HG02852 (cell line): Measurements from ENCODE around the gene NEK1.
"Not testable (repeated sequence)": the region's sequence is repeated elsewhere in the genome, so short reads cannot be mapped to it uniquely, and the experiment has no call there.

Source experiments
- ATAC-seq: cut with Tn5 transposase; IDR thresholded peaks from one replicate; pipeline ENCODE4 v1.9.1; 2021; ENCODE audit warnings: mild to moderate bottlenecking, moderate library complexity; ENCODE audit not compliant: unreplicated experiment

Gene NEK1

DNA sequence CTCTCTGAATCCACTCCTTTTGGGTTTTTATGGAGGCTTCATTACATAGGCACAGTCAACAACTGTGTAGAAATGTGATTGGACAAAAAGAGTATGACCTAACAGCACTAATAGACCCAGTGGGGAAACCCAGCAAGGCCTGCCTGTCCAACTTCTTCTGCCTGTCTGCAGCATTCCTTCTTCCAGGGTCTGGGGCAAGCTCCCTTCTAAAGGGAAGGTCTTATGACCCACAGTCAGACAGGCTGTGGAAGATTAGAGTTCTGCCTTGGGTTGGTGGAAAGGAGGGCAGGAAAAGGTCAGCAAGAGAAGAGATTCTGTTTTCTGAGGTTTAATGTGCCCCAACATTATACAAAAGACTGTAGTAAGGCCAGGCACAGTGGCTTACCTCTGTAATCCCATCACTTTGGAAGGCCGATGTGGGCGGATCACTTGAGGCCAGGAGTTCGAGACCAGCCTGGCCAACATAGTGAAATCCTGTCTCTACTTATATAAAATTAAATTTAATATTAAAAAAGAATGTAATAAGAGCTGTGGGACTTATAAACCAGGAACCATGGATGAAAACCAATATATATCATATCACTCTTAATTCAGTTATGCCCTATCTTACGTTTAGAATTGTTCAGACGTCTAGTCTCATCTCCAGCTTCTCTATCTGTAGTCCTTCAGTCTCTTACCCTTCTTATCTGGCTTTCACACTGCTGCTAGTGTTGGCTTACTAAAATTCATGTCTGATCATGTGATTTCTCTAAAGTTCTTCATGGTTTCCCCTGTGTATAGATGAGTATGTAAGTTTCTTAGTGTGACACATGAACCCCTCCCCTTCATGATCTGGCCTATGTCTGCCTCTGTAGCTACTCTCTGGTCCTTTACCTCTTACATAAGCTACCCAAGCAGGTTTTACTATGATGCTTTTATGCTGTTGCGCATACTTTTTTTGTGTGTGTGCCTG, 14.2 kb upstream of the NEK1 start:
- no peak for ATAC-seq

DNA sequence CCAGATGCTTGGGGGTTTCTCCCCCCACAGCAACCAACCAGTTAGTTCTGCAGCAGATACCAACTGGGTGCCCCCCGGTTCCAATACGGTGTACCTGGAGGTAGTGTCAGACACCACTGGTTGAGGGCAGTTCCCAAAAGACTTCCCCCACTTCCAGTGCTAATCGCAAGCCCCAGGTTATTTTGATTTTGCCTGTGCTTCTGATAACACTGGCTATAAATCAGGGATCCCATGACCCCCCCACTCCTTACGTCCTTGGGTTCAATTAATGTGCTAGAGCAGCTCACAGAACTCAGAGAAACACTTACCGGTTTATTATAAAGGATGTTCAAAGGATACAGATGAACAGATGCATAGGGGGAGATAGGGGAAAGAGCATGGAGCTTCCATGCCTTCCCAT, 13.5 kb upstream of the NEK1 start:
- no peak for ATAC-seq

DNA sequence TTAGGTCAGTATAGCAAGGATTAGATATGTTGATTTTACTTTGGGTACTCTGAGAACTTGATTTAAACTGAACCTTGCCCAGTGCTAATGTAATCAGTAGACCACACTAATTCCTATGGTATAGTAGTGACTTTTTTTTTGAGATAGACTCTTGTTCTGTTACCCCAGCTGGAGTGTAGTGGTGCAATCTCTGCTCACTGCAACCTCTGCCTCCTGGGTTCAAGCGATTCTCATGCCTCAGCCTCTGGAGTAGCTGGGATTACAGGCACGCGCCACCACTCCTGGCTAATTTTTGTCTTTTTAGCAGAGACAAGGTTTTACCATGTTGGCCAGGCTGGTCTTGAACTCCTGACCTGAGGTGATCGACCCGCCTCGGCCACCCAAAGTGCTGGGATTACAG, 11.6 kb upstream of the NEK1 start:
- not testable (repeated sequence) for ATAC-seq

DNA sequence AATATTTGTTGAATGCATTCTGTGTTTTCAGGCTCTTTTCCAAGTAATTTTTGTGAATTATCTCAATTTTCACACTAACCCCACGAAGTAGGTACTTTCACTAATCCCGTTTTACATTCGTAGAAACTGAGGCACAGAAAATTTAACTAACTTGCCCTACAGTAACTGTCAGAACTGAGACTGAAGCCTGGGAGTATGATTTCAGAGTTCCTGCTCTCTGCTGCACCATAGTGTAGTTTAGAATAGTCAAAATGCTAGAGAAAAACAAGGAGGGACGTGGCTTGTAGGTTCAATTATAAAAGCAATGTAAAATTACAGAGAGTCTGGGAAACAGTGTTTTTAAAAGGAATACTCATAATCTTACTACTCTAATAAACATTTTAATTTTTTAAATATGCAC, 10.2 kb upstream of the NEK1 start:
- no peak for ATAC-seq

DNA sequence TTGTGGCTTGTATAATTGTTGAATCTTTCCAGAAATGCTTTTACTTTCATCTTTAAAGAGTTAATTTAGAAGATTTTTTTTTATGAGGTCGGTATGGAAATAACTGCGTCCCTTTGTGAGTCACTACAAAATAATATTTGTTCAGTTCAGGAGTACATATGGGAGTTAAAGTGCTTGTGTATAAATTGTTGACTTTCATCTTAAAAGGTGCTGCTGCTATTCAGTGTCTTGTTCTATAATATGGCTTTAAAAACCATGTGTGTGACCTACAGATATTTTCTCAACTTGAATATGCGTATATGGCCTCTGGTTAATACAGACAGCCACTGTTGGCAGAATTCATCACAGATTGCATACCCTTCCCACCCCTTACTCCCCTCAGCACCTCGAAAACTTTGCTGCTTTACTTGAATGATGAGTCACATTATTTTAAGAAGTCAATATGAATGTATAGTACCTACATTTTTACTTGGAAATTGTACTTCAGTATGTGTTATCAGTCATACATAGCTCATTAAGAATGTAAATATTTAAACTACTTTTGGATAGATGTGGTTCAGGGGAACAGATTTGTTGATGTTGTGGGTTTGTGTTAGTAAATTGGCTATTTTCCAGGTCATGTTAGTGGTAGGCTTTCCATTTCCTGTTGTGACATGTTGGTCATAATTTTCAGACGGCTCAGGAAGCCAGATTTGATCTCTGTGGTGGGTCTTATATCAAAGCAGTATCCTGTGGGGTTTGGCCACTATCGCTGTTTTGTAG, 9.5 kb upstream of the NEK1 start:
- ATAC-seq: no peak

DNA sequence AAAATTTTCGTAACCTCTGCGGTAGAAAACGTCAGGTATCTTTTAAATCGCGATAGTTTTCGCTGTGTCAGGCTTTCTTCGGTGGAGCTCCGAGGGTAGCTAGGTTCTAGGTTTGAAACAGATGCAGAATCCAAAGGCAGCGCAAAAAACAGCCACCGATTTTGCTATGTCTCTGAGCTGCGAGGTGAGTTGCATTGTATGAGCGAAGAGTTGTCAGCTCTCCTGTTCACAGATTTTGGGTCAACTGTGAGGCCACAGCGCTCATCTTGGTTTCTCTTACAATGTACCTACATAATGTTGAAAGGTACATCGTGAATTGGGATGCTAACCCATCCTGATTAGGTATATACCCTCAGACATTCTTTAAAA, 8.5 kb upstream of the NEK1 start:
- no peak for ATAC-seq

DNA sequence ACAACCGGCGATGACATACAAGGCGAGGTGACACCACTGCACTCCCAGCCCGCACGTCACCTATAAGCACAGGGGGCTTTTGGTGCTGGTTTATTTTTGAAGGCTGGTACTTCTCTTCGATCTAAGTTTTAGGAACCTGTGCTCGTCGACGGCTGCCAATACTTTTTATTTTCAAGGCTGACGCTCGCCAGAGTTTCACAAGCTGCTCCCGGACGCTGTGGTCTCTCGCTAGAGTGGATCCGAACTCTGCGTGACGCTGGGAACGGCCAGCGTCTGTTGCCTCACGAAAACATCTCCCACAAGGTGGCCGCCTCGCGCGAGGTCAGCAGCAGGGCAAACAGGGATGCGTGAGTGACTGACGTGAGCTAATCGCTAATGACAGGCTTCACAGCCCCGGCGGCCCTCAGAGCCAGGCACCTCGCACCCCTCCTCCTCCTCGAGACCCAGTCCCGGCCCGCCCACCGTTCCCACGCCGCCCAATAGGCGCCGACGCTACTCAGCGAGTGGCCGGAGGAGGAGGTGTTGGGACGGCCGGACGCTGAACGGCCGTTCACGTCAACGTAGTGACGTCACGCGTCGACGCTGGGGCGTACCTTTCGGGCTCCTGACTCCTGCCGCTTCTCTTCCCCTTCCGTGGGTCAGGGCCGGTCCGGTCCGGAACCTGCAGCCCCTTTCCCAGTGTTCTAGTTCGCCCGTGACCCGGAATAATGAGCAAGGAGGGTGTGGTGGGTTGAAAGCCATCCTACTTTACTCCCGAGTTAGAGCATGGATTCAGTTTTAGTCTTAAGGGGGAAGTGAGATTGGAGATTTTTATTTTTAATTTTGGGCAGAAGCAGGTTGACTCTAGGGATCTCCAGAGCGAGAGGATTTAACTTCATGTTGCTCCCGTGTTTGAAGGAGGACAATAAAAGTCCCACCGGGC, 7.8 kb upstream of the NEK1 start, which contains the start of gene CLCN3:
CLCN3 (plus strand) TSS at position 621 of the 922 bp plus-strand sequence. CDS start 15,351 bp downstream, outside the sequence.
- peak; percentile 93 for ATAC-seq

DNA sequence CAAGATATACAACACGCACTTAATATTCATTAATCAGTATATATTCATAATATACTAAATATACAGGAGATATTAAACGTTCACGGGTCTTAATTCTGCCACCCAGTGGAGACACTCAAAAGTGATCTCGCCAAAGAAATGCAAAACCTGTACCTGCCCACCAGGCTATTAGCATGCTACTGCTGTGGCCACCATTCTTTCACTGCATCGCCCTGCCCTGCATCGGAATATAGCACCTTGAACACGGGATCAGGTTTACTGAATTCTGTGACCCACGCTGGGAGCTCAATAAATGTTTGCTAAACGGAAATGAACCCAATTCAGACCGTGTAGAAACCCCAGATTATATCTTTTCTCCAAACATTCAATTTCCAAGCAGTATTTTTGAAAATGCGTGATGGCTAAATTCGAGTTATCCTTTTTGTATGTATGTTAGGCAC, 7.2 kb upstream of the NEK1 start:
- peak; percentile 36 for ATAC-seq

DNA sequence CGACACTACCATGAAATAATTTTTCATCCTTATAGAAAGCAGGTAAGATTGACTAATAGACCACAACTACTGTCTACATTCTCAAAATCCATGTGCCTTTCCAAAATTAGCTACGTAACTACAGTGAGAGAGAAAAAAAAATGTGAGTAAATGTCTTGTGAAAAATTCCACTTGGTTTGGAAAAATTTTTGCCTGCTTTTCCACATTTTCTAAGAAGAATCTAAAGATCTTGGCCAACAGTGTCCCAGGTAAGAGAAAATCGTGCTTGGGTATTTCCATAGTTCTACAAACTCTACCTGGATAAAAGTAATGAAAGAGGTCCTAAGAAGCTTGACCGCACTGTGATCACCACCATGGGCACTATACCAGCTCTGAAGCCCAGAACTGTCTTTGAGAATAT, 6.6 kb upstream of the NEK1 start:
- ATAC-seq: no peak

DNA sequence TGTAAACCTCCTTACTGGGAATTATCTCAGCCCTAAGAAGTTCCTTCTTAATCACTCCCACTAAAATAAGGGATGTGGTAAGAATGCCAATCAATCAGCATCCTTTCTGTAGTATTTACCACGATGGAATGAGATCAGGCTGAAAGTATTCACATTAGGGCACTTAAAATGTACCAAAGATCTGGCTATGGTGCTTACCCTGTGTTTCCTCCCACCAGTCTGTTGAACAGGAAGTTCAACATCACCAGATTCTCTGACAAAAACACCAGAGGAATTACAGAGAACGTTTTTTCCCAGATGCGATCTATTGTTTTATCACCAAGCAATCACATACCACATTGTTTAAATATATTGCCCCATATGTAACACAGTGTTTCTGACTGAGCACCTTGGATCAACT, 5.9 kb upstream of the NEK1 start:
- ATAC-seq: no peak

DNA sequence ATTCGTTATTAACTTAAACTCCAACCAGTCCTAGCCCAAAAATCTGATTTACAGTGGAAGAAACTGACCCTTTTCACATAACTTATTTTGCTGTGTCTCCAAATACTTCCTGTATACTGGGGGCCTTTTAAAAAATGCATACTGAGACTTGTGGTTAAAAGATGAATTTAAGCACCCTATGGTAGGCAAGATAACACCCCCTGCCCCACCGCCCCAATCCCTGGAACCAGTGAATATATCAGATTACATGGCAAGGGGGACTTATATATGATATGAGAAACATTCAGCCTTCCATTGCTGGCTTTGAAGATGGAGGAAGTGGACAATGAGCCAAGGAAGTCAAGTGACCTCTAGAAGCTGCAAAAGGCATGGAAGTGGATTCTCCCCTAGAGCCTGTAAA, 4.9 kb upstream of the NEK1 start:
- ATAC-seq: no peak

DNA sequence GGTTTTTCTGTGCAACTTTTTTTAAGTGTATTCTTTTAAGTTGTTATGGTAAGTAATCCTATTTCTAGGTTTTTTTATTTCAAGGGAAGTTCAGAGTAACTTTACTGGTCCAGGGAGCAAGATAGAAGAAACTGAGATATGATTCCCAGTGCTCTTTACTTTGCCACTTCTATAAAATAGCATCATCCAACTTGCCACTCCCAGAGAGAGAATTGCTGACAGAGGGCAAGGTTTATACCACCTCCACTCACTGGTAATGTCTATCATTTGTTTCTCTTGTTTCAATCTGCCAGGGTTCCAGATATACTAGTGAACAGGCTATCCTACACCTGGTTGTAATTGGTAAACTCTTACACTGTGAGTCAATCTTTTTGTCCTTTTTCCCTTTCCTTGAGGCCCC, 4.5 kb upstream of the NEK1 start:
- no peak for ATAC-seq

DNA sequence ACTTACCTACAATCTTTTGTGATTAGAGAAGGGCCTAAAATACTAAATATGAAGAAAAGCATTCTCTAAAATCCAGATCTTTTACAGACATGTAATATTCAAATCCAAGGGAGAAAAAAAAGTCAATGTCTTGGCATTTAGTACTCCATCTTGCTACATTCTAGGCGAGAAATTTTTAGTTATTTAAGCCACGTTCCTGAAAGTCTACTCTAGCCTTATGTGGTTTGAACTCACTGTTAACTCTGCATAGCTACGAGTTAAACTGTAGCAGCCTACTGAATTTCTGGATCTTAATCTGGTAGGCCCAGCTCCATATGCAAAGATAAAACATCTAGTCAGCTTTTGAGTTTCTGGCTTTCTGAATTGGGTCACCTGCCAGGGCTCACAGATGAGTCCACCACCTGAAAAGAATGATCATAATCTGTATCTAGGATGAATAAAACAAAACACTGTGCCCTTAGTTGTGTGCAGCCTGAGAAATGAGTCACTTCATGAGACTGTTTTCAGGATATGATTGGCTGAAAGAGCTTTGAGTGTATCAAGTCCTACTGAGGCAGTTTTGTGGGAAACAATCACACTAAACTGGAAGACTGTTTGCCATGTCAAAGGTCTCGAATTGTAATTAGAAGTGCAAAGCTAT, 3.2 kb upstream of the NEK1 start:
- no peak for ATAC-seq

DNA sequence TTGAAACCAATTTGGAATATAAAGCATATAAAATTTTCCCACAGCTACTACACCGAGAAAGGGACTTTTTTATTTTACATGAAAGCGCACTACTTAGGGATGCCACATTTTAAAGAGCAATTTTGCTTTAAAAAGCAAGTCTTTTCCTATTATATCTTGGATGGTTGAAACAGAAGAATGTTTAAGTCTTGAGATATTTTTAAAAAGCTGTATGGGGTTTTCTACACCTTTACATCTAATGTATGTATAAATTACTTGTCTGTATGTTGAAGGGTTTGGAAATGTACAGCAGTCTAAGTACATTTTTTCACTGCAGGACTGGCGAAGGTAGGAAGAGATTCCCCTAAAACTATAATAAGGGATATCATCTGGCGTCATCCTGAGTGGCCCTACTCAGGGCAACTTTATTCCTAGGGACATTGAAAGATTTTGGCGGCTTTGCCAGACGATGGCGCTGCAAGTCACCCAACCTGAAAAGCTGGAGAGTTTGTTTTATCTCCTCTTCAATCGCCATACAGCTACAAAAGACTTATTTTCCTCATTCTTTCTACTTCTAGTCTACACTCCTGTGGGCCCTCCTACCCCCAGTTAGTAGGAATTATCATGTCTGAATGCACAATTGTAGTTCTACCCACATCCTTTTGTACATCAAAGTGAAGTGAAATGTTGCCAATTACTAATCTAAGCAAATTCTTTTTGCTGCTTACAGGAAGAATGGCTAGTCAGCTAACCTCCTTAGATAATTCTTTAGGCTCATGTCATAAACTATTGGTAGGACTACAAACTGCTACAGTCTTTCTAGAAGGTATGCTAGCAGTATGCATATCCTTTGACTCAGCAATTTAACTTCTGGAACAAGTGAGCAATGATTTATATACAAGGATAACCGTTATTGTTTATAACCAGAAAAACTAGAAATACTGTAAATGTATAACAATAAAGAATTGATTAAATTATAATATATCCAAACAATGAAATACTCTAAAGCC, 782 bp upstream of the NEK1 start:
- ATAC-seq: peak; percentile 36

DNA sequence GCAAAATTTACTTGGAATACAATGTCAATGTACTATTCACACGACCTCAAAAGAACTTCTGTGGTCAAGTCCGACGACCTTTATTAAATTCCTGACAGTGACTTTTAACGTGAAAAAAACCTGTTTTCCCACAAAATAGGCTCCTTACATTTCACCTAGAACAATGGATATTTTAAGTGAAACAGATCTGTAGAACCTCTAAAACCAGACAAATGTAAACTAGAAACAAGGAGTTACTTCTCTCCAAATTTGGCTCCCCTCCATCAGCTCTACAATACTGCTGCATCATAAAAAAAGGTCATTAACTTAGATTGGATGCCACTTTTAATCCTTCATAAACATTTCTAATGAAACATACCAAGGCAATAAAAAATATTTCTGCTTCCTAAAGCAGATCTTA, 1.2 kb downstream of the NEK1 start:
- no peak for ATAC-seq

DNA sequence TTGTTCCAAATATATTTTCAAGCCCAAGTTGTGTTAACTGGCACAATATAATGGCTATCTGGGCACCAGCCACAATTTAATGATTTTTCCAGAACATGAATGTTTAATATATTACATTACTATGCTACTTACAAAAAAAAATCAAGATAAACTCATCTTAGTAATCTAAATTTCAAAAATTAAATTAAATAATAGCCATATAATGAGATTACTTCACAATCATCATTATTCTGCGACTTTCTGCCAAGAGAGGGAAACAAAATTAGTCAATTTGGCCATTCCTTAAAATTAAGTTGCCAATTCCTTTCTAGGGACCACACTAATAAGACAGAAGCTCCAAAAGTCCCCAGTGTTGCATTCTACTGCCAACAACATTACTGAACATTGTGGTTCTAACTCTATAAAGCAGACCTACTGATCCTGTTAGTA, 7.5 kb downstream of the NEK1 start:
- no peak for ATAC-seq

DNA sequence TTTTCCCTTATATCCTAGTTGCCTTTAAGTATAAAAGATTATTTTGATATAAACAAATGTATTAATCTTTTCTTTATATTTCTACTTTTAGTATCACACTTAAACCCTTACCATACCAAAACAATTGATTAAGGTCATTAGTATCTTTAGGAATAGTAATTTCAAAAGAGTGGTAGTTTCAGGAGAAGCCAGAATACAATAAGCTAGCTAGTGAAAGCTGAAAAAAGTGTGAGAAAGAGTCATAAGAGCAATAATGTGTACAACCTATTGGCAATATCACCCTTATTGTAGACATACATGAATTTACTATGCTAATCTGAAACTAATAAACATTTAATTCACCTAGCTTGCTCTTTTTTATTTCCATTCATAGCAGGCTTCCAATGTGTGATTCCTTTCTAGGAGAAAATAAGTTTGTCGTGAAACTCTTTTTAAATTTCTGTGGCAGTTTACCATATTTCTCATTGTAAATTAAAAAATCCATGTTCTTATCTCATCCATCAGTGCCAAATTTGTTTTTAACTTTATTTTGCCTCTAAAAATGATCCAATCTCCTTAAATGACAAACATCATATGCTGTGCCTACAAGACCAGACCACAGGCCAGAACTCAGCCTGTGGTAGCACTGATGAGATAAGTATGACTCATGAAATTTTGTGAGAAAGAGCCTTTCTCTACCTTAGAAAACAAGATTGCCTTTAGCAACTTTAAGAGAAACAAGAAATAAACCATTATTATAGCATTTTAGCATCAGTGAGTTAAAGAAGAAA, 8.1 kb downstream of the NEK1 start:
- no peak for ATAC-seq

DNA sequence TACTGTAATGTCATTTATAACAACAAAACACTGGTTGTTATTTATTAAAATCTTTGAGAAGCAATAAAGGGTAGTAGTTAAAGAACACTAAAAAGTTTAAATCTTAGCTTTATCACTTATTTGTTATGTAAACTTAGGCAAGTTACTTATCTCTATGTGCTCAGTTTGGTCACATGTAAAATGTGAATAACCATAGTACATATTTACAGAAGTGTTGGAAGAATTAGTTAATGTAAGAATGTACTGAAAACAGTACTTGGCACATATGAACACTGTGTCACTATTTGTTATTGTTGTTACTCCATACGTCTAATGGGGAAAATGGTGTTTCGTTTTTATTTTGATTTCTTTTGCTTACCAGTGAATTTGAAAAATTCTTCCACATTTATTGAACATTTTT, 9.1 kb downstream of the NEK1 start:
- no peak for ATAC-seq
